HPDE6-E6E7 (cell line): ENCODE data around the gene PARVG.

Experiments used
- DNase-seq: peaks from one replicate; pipeline ENCODE4 v3.0.0; 2011; ENCODE audit warnings: missing footprints; ENCODE audit errors: extremely low spot score

The PARVG gene

DNA sequence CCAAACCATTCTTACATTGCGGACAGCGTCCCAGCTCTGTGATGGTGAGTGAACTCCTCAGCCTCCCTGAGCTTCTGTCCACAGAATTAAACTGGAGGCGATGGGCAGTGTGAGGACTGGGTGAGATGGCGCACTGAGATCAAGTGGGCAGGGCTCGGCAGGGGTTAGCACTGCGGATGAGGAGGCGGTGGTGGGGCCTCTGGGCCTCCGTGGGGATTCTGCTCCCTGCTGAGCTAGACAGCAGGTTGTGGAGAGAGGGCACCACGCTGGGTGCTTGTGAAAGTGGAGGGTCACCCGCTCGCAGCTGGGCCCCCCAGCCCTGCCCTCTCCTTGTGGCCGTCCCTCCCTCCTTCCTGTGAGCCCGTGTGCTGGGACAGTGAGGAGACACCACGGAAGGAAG, 25.6 kb upstream of the PARVG start:
- DNase-seq, result no peak

DNA sequence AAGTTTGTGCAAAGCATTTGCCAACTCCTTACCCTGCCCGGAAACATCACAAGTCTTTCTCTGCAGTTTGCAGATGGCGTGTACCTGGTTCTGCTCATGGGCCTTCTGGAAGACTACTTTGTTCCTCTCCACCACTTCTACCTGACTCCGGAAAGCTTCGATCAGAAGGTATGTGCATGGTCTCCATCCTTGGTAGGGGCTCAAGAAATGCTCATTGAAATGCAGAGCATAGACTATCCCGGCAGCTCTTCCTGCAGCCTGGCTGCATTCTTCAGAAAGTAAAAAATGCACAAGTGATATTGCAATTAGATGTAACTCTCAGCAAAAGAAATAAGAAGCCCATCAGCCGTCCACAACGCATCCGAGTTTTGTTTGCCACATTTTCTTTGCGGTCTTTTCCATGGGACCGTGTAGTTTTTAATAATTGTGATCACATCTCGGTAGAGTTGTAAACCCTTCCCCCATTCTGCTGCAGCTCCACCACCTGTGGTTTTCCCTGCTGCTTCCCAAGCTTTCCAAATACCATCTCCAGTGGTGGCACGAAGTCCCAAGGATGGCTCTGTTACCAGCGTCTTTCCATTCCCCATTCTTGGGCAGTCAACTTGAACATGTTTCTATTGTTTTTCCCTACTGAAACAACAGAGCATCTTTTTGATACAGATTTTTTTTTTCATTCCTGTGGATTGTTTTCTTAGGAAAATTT, 22.7 kb upstream of the PARVG start:
- DNase-seq, result no peak

DNA sequence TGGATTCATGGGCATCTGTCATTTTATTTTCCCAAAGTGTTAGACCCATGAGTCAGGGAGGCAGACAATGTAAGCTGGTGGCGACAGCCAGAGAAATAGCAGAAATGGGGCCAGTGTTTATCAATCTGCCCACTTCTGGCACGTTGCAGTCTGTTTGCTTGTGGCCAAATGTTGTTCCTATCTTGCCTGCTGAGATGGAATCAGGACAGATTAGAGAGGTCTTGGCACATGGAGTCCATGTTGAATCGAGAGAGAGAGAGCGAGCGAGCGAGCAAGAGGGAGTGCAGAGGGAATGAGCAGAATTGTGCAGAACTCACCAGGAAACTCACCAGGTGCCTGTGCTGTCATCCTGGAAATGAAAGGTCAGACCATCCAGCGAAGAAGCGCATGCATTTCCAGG, 21.9 kb upstream of the PARVG start:
- no peak for DNase-seq

DNA sequence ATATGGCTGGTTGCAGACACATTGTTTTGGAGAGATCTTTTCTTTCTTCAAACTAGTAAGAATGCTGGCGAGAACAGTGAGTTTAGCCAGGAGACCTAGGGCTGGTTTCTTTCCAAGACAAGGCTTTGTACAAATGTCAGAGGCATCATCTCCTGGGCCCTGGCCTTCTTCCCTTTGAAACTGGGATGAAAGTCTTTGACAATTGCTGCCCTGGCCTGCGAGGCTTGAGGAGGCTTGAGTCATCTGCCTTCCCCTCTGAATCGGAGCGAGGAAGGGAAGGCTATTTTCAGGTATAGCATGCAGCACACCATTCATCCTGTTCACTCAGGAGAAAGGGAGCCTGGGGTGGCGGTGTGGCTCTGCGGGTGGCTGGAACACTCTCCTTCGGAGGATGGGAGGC, 21.5 kb upstream of the PARVG start:
- DNase-seq, result no peak

DNA sequence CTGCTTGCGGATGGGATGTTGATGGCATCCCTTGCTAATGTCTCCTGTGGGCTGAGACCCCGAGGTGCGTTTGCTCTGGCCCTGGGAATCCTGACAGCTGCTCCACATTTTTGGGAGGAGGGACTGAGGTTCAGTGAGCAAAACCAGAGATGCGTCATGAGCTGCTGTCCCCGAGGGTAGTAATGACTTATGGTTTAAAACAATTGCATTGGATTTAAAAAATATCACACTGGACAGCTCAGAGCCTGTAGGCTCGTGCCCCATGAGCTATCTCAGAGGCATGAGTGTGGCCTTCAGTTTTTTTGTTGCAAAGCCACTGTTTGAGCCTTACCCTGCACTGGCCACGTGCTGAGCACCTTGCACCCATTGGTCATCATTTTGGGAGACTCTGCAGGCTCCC, 20.9 kb upstream of the PARVG start:
- DNase-seq, result no peak

DNA sequence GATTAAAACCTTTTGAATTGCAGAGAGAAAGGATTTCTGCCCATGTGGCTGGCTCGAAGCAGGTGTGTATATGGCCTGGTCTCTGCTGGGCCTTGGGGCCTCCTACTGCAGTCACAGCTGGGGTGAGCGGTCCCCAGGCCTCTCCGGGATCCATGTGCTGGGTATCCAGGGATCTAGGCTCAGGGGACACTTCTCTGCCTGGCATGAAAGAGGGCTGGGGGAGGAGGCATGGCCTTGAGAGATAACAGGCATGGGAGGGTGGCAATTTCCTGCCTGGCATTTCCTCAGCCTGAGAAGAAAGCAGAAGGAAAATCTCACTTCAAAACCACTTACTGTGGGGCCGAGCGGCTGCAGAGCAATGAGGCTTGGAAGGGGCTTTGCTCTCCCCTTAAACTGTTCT, 20.3 kb upstream of the PARVG start:
- DNase-seq, result no peak

DNA sequence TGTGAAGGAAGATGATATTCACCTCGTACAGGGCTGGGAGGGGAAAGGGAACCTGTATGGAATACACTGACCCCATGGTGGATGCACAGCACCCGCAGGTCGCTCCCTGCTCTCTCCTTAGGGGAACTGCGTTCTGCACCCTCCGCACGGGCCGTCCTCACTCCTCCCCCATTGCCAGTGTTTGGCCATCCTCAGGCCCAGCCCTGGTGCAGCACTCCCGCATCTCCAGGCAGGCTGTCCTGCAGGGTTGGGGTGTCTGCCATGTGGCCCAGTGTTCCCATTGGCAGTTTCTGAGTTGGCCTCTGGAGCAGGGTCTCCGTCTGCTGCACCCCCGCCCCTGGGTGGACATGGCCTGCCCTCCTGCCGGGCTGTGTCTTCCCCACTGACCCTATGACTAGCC, 19.1 kb upstream of the PARVG start:
- DNase-seq, result no peak

DNA sequence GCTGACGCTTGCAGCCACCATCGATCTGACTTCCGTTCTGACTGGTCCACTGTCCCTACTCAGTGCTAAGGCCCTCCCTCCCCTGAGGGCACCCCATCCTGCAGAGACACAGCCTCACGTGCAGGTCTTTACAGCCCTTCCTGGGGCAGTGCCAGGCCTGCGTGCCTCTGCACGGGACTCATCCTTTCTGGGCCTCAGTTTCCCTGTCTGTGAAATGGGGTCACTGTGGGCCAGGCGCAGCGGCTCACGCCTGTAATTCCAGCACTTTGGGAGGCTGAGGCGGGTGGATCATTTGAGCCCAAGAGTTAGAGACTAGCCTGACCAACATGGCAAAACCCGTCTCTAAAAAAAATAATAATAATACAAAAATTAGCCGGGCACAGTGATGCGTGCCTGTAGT, 17.8 kb upstream of the PARVG start:
- no peak for DNase-seq

DNA sequence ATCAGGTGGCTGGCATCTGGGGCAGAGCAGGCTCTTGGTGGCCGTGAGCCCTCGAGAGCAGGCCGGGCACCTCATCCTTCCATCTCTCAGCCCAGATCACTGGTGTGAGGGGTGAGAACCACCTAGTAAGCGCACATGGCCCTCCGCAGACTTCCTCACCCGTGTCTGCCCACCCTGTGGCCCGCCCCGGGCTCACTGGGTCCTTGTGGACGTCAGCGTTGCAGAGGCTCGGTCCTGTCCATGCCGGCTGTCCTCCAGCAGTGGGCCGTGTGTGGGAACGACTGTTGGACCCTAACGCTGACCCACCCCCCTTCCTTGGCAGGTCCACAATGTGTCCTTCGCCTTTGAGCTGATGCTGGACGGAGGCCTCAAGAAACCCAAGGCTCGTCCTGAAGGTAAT, 17.2 kb upstream of the PARVG start:
- DNase-seq, result no peak

DNA sequence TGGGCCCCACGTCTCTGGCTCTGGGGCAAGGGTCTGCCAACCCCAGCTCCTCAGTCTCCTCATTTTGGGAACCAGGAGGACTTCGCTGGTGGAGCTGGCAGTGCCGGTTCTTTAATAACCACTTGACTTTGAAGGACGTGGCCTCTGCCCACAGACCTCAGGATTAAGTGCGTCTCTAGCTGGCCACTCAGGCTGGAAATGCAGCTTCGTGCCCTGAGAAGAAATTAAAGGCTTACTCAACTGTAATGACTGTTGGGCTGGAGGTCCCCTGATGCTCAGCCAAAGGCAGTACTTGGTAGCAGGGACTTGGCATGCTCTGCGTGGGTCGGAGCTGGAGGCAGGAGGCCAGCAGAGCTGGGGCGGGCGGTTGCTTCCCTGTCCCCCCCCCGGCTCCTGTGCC, 16.7 kb upstream of the PARVG start:
- DNase-seq, result no peak

DNA sequence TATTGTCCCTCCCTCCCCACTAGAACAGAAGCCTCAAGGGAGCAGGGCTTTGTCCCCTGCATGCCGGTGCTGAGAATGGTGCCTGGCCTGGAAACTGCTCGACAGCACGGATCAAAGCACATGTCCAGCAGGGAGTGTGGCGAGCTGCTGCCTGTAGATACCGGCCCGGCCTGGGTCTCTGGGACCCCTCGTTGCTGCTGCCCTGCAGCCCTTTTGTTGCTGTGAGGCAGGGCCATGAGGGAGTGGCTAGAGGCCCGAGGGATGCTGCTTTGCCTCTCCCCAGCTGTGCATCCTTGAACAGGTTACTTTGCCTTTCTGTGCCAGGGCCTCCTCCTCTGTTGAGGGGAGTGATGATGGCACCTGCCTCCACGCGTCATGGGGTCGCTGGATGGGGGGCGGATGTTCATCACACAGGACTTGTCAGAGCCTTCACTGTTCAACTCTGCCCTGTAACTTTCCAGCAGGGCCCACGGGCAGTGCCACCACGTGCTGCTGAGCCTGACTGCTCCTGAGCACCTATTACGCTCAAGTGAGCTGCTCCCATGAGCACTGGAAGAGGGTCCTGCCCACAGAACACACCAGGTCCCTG, 15.3 kb upstream of the PARVG start:
- no peak for DNase-seq

DNA sequence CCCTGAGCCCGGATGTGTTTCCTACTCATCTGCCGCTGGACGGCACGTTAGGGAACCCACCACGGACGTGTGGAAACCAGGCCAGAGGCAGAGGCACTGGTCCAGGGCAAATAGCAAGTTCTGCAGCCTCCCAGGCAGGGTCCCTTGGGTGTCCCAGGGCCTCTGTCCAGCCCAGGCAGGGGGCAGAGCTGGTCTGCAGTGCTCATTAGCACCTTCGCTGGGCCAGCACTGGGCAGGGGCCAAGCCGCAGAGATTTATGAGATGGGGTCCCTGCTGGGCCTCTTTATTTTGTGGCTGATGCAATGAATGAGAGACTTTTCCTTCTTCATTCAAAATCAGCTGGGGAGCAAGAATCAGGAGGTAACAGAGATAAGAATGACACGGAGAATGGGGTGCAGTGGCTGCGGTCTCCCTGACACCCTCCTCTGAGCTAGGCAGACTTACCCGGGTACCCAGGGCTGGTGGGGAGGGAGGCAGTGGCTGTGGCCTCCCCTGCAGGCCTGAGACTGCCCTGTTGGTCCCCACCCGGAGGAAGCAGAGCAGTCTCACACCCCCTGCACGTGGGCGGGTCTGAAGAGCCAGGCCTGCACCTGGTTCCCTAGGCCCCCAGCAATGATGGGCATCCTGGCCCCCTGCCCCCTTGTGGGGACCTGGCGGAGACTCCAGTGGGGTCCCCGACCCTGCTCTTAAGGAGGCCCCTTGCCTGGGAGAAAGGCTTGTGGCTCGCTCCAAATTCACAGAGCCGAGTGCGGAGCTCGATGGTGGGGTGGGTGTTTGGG, 14.0 kb upstream of the PARVG start:
- no peak for DNase-seq

DNA sequence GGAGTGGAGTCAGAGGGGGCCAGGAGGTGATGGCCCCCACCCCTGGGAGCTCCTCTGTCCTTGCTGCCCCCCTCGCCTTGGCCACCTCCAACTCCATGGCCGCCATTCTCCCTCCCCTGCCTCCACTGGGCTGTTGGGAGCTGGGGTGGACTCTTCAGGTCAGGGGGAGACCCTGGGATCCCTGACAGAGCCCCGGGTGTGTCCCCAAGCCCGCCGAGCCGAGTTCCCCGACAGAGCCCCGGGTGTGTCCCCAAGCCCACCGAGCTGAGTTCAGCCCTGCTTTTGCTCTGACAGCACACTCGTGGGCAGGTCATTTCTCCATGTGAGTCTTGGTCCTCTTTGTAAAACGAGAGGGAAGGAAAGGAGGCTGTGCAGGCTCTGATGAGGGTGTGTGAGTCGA, 13.2 kb upstream of the PARVG start:
- DNase-seq, result no peak

DNA sequence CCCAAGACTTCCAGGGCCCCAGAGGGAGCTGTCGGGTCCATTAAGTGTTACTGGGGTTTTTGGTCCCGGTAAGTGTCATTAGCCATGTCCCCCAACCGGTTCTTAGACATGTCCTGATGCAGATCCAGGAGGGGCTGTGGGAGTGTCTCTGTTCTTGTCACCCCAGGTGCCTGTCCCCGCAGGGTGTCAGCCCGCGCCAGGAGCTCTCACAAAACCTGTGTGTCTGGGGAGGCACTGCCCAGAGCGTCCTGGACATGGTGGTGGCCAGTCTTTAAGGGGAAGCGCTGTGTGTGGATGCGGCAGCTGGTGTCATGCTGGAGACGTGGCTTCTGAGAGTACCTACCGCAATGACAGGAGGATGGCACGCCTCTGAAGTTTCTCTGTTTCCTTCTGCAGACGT, 12.5 kb upstream of the PARVG start:
- DNase-seq, result no peak

DNA sequence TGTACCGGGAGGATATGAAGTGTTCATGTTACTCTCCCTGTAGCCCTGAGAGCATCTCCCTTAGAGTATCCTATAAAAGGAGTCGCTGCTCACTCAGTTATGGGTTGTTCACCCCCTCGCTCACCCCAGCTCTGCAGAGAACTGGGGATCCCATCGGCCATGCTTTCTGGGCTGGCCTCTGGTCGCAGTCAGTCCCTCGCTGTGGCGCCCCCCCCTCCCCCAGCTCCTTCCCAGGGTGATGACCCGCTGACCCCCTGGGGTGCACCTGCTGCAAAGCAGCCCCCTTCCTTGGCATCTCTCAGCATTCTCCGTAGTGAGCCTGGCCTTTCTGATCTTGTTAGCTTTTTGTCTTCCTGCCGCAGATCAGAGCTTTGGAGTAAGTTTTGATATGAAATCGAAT, 10.3 kb upstream of the PARVG start:
- no peak for DNase-seq

DNA sequence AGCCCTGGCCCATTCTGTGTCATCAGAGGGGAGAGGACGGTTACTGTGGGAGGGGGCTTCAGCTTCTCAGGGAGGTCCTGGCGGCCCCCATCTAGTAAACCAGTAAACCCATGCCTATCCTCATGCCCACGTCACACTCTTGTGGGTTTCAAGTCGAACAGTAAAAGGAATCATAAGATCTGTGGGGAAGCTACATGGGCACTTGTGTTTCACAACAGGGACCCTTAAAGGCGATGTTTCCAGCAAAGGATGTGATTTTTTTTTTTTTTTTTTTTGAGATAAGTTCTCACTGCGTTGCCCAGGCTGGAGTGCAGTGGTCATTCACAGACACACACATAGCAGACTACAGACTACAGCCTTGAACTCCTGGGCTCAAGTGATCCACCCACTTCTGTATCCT, 9.2 kb upstream of the PARVG start:
- DNase-seq, result no peak

DNA sequence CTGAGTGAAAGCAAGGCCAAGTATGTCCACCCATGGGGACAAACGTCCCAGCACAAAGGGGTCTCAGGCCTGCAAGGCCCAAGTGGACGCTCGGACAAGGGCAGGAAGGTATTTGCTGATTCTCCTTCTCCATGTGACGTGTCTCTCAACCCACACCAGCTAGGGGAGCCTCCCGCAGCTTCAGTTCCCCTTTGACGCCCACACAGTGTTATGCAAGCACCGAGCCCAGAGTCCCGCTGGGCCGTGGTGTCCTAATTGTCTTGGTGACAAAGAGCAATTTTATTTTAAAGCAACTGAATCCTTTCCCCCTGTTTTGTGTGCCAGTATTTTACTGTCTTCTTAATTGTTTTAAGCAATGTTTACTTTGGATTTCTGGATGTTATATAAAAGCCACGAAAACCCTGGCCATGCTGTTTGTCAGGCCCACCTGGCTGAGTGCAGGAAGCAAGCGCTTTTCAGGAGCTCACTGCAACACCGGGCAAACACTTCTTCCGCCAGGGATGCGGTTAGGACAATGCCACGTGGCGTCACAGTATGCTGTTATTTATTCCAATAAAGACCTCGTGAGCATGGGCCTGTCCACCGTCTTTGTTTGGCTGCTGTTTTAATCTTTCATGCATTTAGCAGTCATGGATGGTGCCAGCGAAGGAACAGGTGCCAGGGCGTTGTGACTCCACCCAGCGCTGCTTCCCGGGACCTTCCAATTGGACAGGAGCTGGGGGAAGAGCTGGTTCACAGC, 8.2 kb upstream of the PARVG start:
- no peak for DNase-seq

DNA sequence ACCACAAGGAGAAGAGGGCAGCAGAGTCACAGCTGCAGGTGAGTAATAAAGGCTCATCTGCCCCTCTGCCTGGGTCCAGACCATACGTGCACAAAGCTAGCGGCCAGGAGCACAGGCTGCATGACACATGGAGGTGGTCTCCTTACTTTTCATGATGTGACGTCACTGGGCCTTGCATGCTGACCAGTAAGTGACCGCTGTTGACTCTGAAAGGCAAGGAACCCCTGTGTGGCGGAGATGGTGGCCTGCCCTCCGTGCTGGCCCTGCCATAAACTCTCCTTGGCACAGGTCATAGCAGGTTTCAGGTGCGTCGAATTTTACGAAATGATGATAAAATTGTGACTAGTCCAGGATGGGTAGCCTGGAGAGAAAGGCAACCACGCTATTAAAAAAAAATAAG, 7.6 kb upstream of the PARVG start:
- no peak for DNase-seq

DNA sequence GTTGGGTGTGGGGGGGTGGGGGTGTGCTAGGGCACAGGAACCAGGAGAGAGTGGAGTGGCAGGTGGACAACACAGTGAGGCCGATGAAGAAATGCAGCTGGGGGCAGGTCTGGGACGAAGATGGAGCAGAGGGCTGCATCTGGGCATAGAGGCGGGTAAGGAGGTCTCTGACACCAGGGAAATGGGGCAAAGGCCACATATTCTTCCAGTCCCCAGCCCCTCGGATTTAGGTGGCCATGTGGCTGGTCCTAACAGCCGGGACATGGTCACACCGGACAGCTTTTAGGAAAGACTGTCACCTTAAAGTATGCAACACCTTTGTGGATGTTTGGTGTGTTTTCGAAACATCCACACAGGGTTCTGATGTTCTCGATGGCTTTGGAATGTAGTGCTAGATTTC, 5.0 kb upstream of the PARVG start:
- no peak for DNase-seq

DNA sequence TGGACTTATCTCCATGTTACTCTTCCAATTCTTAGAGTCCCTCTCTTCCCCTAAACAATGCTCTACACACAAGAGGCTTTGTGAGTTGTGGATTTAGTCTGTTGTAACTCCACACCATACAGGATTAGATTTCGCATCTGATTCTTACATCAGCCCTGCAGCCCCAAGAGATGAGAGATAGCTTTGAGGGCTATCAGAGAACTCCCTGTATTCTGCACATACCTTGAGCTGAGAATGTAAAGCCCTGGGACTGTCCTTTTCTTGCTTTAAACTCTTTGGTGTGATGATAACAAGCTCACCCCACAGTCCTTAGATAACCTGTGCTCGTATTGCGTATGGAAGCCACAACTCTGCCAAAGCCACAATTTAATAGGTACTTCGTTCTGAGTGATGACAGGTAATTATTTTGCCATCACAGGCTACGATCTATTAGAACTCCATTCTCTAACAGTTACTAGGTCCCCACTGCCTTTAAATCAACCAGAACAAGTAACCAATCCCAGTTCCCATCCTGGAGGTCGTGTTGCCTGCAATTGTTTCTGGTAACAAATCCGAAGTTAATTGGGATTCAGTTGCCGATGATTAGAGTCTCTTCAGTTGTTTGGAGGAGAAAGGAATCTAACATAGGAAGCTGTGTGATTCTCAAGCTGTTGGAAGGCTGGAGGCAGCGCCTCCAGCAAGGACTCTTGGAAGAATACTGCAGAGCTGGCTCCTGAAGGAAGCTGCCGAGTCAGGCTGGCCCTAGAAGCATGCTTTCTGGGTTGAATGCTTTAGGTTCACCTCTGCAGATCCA, 1.3 kb upstream of the PARVG start:
- no peak for DNase-seq

DNA sequence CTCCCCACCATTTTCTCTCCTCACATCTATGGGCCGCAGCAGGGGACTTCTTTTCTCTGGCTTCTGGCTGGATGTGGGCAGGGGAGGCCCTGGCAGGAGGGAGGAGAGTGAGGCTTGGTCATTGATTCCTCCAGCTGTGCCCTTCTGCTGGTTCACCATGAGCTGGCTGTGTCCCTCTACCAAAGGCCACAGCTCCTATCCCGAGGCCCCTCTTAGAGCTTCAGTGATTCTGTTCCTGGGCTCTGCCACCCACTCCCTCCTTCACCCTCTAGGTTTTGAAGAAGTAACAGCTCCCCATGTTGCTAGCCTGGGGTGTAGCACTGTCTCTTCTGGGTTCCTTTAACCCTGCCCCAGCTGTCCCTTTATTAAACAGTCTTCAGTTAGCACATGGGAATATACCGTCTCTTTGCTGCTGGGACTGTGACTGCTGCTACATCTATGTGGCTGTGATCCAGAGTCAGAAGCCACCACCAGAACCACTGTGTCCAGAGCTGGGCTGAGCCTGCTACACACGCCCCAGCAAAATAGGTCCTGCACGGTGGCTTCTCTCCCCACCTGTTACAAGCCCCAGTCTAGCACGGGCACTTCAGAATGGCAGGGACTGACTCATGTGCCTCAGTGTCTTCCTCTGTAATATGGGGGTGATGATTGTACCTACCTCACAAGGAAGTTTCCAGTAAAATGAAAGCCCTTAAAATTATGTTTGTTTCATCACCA, 578 bp upstream of the PARVG start:
- DNase-seq, result no peak
